ENCODE measurements around the gene DAB2IP. TPM values are rescaled to one million over a fixed set of nuclear protein-coding genes. Genes with fewer than 3 reads are reported as not detected.

DAB2IP gene
- total RNA-seq, 1 experiment from 2014 or later = 4.0 TPM

DNA sequence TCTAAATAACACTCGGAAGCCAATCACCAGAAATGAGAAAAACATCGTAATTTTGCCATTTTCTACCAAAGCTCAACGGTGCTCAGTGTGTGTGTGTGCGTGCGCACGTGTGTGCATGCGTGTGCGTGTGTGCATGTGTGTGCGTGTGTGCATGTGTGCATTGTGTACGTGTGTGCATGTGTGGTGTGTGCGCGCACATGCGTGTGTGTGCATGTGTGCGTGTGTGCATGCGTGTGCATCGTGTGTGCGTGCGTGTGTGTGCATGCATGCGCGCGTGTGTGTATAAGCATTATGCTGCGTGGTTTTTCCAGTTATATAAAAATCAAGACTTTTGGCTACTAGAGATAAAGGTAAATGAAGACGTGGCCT lies 165.0 kb downstream of the DAB2IP start:
- no peak for DNase-seq (ENCODE audit: low read depth)

DNA sequence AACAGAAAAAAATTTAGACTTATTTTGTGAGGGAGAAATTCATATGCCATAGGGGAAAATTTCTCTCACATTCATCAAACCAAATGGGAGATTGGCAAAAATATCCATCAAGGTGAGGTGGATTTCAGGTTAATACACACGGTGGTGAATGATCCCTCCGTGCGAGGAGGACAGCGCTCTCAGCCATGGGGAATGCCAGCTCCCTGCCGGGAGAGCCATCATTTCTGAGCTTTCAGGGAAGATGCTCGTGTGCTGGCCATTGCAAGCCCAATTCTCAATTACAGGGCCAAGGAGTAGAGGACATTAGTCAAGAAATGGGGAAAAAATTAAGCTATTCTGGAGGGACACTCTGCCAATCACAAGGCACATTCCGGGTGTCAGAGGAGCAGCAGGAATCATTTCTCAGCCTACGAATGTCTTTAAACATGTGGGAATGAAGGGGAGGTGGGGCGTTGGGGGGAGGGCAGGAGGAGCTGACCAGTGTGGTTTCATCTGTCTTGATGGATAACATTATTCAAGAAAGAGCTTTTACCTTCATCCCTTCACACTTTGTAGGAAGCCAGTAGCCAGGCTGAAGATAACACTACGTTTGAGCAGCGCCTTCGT lies 165.5 kb downstream of the DAB2IP start:
- DNase-seq (ENCODE audit: low read depth) = no peak

DNA sequence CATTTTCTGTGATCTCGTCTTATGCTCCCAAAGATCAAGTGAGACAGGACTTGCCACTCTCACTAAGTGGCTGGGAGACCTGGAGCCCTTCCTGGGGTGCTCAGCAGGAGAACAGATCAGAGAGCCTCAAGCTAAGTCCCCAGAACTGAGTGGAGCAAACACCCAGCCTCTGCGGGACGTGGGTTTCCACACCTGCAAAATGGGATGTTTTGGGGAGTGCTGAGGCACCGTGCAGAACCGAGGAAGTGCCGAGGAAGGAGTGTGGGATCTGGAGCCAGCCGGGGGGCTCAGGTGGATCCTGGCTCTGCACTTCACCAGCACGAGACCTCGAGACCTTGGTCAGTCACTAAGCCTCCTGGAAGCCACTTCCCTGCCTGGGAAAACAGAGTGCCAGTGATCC lies 166.0 kb downstream of the DAB2IP start:
- no peak for DNase-seq (ENCODE audit: low read depth)

DNA sequence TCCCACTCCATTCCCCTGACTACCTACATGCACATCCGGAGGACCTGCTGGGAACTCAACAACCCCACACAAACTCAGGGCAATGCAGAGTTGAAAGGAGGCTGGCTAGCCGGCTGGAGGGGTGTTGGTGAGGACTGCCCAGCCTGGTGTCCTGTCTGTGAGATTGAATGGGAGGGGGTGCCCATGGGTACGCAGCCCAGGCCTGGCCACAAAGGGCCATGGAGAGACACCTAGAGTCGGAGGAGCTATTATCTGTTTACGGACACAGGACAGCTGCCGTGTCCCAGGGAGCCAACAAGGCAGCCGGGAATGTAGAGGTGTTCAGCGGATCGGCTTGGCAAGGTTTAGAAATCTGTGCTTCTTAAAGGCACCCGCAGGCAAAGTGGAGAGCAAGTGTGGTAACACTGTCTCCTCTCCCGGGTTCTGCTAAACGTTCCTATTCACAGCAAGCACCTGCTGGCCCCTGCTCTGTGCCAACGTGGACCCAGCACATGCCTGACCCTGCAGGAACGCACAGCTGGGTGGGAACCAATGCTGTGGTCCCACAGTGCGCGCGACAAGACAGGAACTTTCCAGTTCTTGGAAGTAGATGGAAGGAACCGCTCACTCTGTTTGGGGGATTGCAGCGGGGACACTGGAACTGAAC lies 166.7 kb downstream of the DAB2IP start:
- no peak for DNase-seq (ENCODE audit: low read depth)

DNA sequence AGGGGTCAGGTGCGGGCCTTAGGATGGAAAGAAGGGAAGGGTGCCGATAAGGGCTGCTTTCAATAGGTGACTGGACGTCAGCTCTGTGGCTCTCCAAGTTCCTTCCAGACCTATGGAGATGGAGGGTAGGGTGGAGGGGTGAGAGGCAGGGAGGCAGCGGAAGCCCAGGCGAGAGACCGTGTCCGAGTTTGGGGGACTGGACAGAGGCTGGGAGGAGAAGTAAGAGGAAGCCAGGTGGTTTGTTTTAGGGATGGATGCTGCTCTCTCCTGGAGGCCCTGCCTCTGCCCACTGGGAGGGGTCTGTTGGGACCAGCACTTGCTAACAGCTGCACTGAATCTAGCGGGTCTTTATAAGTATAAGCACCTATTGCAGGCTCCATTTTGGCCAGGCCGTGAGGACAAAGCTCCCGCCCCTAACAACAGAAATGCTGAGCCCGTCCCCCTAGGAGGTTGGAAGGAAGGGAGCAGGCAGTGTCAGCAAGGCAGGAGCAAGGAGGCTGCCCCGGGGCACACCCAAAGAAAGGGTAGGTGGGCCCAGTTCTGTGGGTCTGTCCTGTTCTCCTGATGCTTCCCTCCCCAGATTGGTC lies 167.5 kb downstream of the DAB2IP start:
- no peak for DNase-seq (ENCODE audit: low read depth)

GRCh38 chr9:121819428-121820231 lies 168.2 kb downstream of the DAB2IP start:
- no peak for DNase-seq (ENCODE audit: low read depth)

GRCh38 chr9:121820286-121821005 lies 169.0 kb downstream of the DAB2IP start:
- DNase-seq (ENCODE audit: low read depth) = no peak

- DNase-seq (ENCODE audit: low read depth) = no peak
Observed at GRCh38 chr9:121821326-121821725, 169.9 kb downstream of the DAB2IP start.

- no peak for DNase-seq (ENCODE audit: low read depth)
Observed at GRCh38 chr9:121822093-121823085, 171.0 kb downstream of the DAB2IP start.

DNA sequence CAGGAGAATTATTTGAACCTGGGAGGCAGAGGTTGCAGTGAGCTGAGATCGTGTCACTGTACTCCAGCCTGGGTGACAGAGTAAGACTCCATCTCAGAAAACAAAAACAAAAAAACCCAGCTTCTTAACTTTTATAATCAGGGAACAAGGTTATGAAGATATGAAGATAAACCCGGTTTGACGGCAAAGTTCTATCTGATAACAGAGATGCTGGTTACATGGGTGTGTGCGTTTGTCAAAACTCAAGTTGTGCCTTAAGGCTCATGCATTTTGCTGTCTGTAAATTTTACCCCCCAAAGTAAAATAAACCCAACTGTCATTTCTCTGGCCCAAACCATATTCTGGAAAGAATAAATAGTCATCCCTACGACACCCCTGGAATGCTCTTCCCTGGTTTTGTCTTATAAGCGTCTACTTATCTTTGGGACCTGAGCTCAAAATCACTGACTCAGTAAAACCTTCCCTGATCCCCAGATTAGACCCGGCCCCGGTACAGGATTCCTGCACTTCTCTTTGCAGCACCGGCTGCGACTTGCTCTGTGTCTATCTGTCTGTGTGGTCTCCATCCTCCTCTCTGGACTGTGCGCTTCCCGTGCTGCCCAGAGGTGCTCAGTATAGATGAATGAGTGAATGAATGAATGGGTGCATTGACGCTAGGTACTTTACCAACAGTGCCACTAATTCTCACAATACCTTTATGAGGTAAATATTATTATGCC lies 172.2 kb downstream of the DAB2IP start:
- no peak for DNase-seq (ENCODE audit: low read depth)

DNA sequence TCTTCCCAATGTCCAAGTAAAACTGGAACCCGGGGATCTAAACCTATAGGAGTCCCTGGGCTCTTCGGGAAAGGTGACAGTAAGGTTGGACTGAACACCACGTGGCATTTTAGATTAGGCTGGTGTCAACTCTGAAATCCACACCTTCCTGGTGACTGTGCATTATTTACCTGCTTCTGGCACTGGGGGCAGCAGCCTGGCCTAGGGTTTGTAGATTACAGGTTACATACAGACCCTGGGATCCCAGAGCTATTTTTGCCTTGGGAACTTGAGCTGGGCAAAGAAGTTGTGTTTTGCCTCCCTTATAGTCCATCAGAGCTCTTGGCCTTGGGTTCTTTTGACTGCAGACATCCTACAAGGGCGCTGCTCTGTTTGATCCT lies 173.2 kb downstream of the DAB2IP start:
- no peak for DNase-seq (ENCODE audit: low read depth)

DNA sequence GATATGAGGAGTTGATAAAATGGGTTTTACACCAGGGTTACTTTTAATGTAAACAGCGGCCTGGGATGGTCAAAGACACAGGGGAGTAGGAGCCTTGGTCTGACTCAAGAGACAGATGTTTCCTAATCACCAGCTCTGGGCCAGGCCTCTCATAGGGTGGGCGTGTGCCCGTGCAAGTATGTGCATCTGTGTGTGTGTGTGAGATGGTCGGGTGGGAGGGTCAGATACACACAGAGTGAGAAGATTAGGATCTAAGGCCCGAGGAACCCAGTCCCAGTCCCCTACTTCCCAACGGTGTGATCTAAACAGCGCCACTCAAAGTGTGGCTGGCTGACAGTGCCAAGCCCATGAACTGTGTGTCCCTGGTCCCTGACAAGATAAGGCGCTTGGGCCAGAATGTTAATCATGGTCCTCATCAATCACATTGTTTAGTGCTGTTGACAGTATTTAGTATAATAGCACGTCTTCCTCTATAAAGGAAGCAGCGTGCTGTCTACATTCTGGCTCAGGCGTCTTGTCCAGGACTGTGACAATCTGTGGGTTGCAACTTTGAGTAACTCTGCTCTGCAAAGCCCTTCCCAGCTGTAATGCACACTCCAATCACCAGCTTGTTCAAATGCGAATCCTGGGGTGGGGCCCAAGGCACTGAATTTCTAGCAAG lies 173.7 kb downstream of the DAB2IP start:
- DNase-seq (ENCODE audit: low read depth) = no peak

DNA sequence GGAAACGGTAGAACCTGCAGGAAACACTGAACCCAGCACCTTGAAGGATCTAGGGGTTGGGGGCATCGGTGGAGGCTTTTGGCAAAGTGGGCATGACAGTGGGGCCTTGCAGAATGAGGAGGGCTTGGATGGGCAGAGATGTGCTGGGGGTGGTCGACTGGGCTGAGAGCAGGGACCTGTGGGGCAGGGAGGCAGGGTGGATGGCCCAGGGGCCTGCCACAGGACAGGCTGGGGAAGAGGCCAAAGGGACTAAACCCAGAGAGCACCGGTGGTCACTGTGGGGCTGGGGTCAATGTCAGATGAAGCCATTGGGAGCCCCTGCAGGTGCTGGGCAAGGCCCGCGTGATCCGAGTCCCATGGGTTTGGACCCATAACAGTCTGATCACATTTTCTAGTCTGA lies 175.3 kb downstream of the DAB2IP start:
- DNase-seq (ENCODE audit: low read depth) = no peak

DNA sequence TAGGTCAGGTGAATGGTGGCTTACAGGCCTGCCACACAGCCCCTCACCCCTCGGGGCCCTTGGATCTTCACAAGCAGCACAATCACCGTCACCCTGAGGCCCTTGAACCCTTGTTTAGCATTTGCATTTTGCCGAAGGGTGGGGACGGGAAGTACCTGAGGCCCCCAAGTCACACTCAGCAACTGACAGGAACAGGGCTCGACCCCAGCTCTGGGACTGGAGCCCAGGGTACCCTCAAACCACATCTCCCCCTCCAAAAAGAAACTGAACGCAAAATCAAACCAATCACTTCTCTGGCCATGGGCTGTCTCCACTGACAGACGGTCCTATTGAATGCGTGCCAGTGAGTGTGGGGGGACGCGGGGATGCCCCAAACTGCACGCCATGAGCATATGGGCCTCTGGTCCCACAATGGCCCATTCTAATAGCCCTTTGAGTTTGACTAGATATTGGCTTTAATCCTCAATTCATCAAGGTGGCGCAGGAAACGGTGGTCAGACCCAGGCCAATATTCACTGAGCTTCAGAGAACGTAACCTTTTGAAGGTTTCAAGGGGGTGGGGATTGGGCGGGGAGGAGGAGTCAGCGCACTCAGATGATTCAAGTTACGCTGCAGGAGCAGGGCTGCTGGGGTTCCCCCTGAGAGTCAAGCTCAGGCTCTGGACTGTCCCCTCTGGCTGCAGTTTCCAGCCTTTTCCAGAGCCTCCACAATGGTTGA lies 176.0 kb downstream of the DAB2IP start:
- DNase-seq (ENCODE audit: low read depth) = no peak

DNA sequence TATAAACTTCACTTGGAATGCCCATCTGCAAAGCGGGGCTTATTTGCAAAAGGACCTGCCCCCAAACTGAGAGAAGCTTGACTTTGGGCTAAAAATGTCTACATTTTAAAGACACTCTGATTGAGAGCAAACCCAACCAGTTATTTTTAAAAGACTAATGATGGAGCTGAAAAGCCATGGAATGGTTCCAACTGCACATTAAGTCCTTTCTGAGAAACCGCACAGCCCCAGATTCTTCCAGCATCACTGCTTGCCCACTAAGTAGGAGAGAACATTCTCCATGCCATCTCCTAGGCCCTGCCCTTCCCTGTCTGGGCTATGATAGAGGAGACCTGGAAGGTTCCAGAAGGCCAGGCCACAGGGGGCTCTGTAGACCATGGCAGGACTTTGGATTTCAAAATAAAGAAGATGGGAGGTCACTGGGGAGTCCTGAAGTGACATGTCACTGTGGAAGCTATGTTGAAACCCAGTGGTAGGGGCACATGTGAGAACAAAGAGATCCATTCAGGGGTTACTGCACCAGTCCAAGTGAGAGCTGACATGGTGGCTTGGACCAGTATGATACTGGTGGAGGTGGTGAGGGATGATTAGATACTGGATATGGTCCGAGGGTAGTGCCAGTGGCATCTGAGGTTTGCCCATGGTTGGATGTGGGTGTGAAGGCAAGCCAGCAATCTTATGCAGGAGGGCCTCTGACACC lies 179.2 kb downstream of the DAB2IP start:
- DNase-seq (ENCODE audit: low read depth) = no peak

GRCh38 chr9:121831869-121832268 lies 180.4 kb downstream of the DAB2IP start:
- DNase-seq (ENCODE audit: low read depth) = no peak

DNA sequence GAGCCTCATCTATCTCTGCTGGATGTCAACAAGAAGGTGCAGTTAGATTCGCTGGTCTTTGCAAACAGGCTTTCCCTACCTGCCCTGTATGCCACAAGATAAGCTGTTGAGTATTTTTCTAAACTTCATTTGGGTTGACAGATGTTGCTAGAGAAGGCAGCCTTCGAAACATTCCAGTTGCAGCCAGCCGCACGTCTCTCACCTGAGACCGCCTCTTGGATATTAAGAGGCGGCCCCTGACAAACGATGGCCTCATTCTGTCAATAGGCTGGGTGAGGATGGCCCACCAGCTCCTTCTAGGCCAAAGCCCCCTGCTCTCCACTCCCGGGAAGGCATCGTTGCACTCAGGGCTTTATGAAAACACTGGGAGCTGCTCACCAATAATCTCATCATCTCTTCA lies 181.6 kb downstream of the DAB2IP start:
- DNase-seq (ENCODE audit: low read depth) = no peak
